HPDE6-E6E7 (cell line): ENCODE measurements around the gene ACTN1.

Experiments used
- DNase-seq: peaks from one replicate; pipeline ENCODE4 v3.0.0; 2011; ENCODE audit warnings: missing footprints; ENCODE audit errors: extremely low spot score

ACTN1 gene

GRCh38 chr14:68919129-68919927 is 59.8 kb downstream of the ACTN1 start:
- DNase-seq: no peak

- no peak for DNase-seq
Observed at GRCh38 chr14:68918612-68919011, 60.5 kb downstream of the ACTN1 start.

GRCh38 chr14:68916358-68916941 is 62.7 kb downstream of the ACTN1 start:
- DNase-seq: no peak

GRCh38 chr14:68913516-68913915 is 65.6 kb downstream of the ACTN1 start:
- DNase-seq: no peak

GRCh38 chr14:68911594-68912227 is 67.4 kb downstream of the ACTN1 start:
- DNase-seq: peak; percentile 82

GRCh38 chr14:68910540-68910939 is 68.6 kb downstream of the ACTN1 start:
- no peak for DNase-seq

- DNase-seq: no peak
Observed at GRCh38 chr14:68908803-68909202, 70.3 kb downstream of the ACTN1 start.

GRCh38 chr14:68908201-68908600 is 70.9 kb downstream of the ACTN1 start:
- DNase-seq: no peak

- DNase-seq: no peak
Observed at GRCh38 chr14:68906439-68906838, 72.7 kb downstream of the ACTN1 start.

- no peak for DNase-seq
Observed at GRCh38 chr14:68905107-68905895, 73.8 kb downstream of the ACTN1 start.

GRCh38 chr14:68902357-68902756 is 76.7 kb downstream of the ACTN1 start:
- no peak for DNase-seq

GRCh38 chr14:68899033-68899603 is 80.0 kb downstream of the ACTN1 start:
- no peak for DNase-seq

- DNase-seq: no peak
Observed at GRCh38 chr14:68898248-68899032, 80.7 kb downstream of the ACTN1 start.

- no peak for DNase-seq
Observed at GRCh38 chr14:68897559-68898155, 81.4 kb downstream of the ACTN1 start.

- DNase-seq: no peak
Observed at GRCh38 chr14:68896132-68896531, 83.0 kb downstream of the ACTN1 start.

GRCh38 chr14:68894802-68895703 is 84.0 kb downstream of the ACTN1 start:
- peak; percentile 21 for DNase-seq

- DNase-seq: no peak
Observed at GRCh38 chr14:68894123-68894522, 85.0 kb downstream of the ACTN1 start.

GRCh38 chr14:68893566-68893965 is 85.5 kb downstream of the ACTN1 start:
- DNase-seq: no peak

- DNase-seq: no peak
Observed at GRCh38 chr14:68892961-68893360, 86.1 kb downstream of the ACTN1 start.
